SK-N-SH treated with all-trans-retinoic acid at 6 μM for 48 hours (cell line): ENCODE results near the gene GCGR.

Source experiments
- PPARA ChIP-seq: fragments of 250-450 bp; sonication (Bioruptor Pico); IDR thresholded peaks from 2 replicates; pipeline ENCODE4 v1.5.0; 2020; ENCODE audit warnings: mild to moderate bottlenecking, borderline replicate concordance
- ZNF565 ChIP-seq: fragments of 450-650 bp; formaldehyde crosslinking; conservative IDR thresholded peaks from 2 replicates; pipeline ENCODE4 v1.5.0; 2020; ENCODE audit warnings: low read depth, mild to moderate bottlenecking, moderate library complexity
- TF ChIP-seq, protein P1 (sequence below): fragments of 250-450 bp; sonication (Bioruptor Pico); IDR thresholded peaks from 2 replicates; pipeline ENCODE4 v1.5.1; 2020; ENCODE audit warnings: low read depth, mild to moderate bottlenecking, moderate library complexity
- TF ChIP-seq, protein P2 (sequence below): fragments of 250-450 bp; sonication (Bioruptor Pico); IDR thresholded peaks from 2 replicates; pipeline ENCODE4 v1.8.0; 2020; ENCODE audit warnings: mild to moderate bottlenecking, moderate library complexity, borderline replicate concordance

DNA sequence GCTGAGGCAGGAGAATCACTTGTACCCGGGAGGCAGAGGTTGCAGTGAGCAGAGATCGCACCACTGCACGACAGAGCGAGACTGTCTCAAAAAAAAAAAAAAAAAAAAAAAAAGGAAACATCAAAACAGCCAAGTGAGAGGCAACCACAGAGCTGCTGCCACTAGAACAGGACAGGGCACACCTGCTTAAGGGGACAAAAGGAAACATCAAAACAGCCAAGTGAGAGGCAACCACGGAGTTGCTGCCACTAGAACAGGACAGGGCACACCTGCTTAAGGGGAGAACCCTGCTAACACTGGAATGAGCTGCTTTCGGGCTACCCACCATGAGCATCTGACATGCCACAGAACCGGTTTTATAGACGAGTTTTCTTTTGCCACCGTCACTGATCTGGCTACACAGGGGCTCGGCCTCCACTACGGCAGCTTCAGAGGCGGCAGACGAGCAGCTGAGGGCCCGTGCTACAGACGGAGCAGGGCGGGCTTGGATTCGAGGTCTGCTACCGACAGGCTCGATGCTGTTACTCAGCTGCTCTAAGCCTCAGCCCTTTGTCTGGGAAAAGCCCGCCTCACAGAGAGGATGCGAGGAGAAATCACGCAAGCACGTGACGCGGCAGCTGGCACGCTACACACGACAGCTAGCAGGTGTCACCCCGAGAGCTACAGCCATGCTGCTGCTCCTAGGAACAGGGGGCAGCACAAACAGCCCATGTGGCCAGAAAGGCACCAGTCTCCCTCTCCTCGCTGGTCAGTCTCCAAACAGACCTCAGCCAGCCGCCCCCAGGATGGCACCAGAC, 54.4 kb downstream of the GCGR start:
- no peak for TF ChIP-seq PPARA (CRISPR knock-in tag)
- TF ChIP-seq, protein P1, sequence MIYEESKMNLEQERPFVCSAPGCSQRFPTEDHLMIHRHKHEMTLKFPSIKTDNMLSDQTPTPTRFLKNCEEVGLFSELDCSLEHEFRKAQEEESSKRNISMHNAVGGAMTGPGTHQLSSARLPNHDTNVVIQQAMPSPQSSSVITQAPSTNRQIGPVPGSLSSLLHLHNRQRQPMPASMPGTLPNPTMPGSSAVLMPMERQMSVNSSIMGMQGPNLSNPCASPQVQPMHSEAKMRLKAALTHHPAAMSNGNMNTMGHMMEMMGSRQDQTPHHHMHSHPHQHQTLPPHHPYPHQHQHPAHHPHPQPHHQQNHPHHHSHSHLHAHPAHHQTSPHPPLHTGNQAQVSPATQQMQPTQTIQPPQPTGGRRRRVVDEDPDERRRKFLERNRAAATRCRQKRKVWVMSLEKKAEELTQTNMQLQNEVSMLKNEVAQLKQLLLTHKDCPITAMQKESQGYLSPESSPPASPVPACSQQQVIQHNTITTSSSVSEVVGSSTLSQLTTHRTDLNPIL = no peak
- TF ChIP-seq ZNF565 (CRISPR knock-in tag) = no peak
- TF ChIP-seq, protein P2, sequence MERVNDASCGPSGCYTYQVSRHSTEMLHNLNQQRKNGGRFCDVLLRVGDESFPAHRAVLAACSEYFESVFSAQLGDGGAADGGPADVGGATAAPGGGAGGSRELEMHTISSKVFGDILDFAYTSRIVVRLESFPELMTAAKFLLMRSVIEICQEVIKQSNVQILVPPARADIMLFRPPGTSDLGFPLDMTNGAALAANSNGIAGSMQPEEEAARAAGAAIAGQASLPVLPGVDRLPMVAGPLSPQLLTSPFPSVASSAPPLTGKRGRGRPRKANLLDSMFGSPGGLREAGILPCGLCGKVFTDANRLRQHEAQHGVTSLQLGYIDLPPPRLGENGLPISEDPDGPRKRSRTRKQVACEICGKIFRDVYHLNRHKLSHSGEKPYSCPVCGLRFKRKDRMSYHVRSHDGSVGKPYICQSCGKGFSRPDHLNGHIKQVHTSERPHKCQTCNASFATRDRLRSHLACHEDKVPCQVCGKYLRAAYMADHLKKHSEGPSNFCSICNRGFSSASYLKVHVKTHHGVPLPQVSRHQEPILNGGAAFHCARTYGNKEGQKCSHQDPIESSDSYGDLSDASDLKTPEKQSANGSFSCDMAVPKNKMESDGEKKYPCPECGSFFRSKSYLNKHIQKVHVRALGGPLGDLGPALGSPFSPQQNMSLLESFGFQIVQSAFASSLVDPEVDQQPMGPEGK = no peak
